Cardiac septum (tissue), 1 donor: ENCODE data around the gene MOCOS. TPM values are rescaled to one million over a fixed set of nuclear protein-coding genes. Genes with fewer than 3 reads are reported as not detected.
"Not testable (repeated sequence)": the region's sequence is repeated elsewhere in the genome, so short reads cannot be mapped to it uniquely, and the experiment has no call there.

Source experiments
- DNase-seq: peaks from one replicate; pipeline ENCODE4 v3.0.0-alpha.2; 2020; ENCODE audit warnings: low spot score
- intact Hi-C: fragments of 100-400 bp; cut with DNase I; formaldehyde crosslinking; loops from one replicate; pipeline ENCODE4 v1.14.0; 2022
- total RNA-seq: library from RNA; stranded (reverse); fragmentation: NEBNext Ultra II Directional; extraction: Animal tissue kit (Norgen Biotek cat#: 25700); gene quantifications from one replicate; pipeline ENCODE4 v1.2.1, GENCODE V29; 2021
- donor health status: DM: no; HTN: no; CAD: no.

MOCOS gene
- total RNA-seq, 1 donor from 2014 or later, result 0.38 TPM

GRCh38 chr18:36196238-36196995, 9.1 kb downstream of the MOCOS start:
- intact Hi-C loops, result no loop called here
- peak; percentile 27 for DNase-seq

- peak; percentile 20 for DNase-seq
- intact Hi-C loops, result no loop called here
Observed at GRCh38 chr18:36197511-36198166, 10.3 kb downstream of the MOCOS start.

- intact Hi-C loops, result loop anchor here (5.0 kb wide), 1 partner anchor 73 kb away; no protein-coding TSS in a partner anchor
- peak; percentile 35 for DNase-seq
Observed at GRCh38 chr18:36199691-36200295, 12.5 kb downstream of the MOCOS start.

GRCh38 chr18:36200354-36200771, 13.1 kb downstream of the MOCOS start:
- intact Hi-C loops, result loop anchor here (5.0 kb wide), 1 partner anchor 72 kb away; no protein-coding TSS in a partner anchor
- no peak for DNase-seq

GRCh38 chr18:36201765-36202164, 14.5 kb downstream of the MOCOS start:
- intact Hi-C loops, result loop anchor here (5.0 kb wide), 1 partner anchor 71 kb away; no protein-coding TSS in a partner anchor

GRCh38 chr18:36203360-36203895, 16.1 kb downstream of the MOCOS start:
- intact Hi-C loops, result loop anchor here (5.0 kb wide), 1 partner anchor 69 kb away; no protein-coding TSS in a partner anchor
- no peak for DNase-seq

More at GRCh38 chr18:36201765-36202164, 14.5 kb downstream of the MOCOS start:
- DNase-seq, result no peak

GRCh38 chr18:36205166-36205565, 17.9 kb downstream of the MOCOS start:
- intact Hi-C loops, result no loop called here
- no peak for DNase-seq

- intact Hi-C loops, result no loop called here
- no peak for DNase-seq
Observed at GRCh38 chr18:36207303-36207702, 20.0 kb downstream of the MOCOS start.

- DNase-seq, intact Hi-C loops: not testable (repeated sequence)
Observed at GRCh38 chr18:36207969-36208368, 20.7 kb downstream of the MOCOS start.

- no peak for DNase-seq
- intact Hi-C loops, result no loop called here
Observed at GRCh38 chr18:36211612-36212065, 24.3 kb downstream of the MOCOS start.

GRCh38 chr18:36212301-36213171, 25.2 kb downstream of the MOCOS start:
- no peak for DNase-seq
- intact Hi-C loops, result no loop called here

GRCh38 chr18:36214811-36215210, 27.5 kb downstream of the MOCOS start:
- intact Hi-C loops, result no loop called here
- no peak for DNase-seq

GRCh38 chr18:36215577-36215976, 28.3 kb downstream of the MOCOS start:
- intact Hi-C loops, result no loop called here
- DNase-seq, result no peak

GRCh38 chr18:36217348-36217747, 30.1 kb downstream of the MOCOS start:
- DNase-seq, result no peak
- intact Hi-C loops, result no loop called here

- intact Hi-C loops, result no loop called here
- no peak for DNase-seq
Observed at GRCh38 chr18:36229188-36229587, 41.9 kb downstream of the MOCOS start.

- intact Hi-C loops, DNase-seq: not testable (repeated sequence)
Observed at GRCh38 chr18:36240510-36240909, 53.2 kb downstream of the MOCOS start.

GRCh38 chr18:36241831-36242230, 54.5 kb downstream of the MOCOS start:
- intact Hi-C loops, result no loop called here
- DNase-seq, result no peak

GRCh38 chr18:36247036-36247435, 59.7 kb downstream of the MOCOS start:
- intact Hi-C loops, result no loop called here
- DNase-seq, result no peak

GRCh38 chr18:36249392-36249791, 62.1 kb downstream of the MOCOS start:
- intact Hi-C loops, result no loop called here
- DNase-seq, result no peak
